Common myeloid progenitor, CD34-positive (primary cell): ENCODE measurements around the gene POU6F2.

Experiments
- CTCF ChIA-PET: fragments of 350-600 bp; sonication (Branson Sonifier 250); formaldehyde crosslinking; loops from one replicate; lab custom pipeline; 2021; ENCODE audit warnings: antibody characterized with exemption; lab: Charles Lee
- POLR2A ChIA-PET: fragments of 350-600 bp; sonication (Branson Sonifier 250); formaldehyde crosslinking; loops from one replicate; lab custom pipeline; 2021; ENCODE audit warnings: antibody characterized with exemption; lab: Charles Lee
- DNase-seq, 3 donors: peaks; one replicate each; pipeline versions ENCODE4 v3.0.0 to v3.0.0-alpha.2; 2013
- H3K27ac ChIP-seq, 2 experiments: 1 replicate in 1 of 2; 2 replicates in 1 of 2; pipeline ENCODE4 v1.7.0; 2013; ENCODE audit warnings: inconsistent platforms in 2 of 2, low read length in 2 of 2, mild to moderate bottlenecking in 2 of 2, low read depth in 1 of 2, moderate library complexity in 1 of 2; ENCODE audit not compliant: severe bottlenecking in 2 of 2, insufficient read depth in 1 of 2, poor library complexity in 1 of 2
- H3K27me3 ChIP-seq, 5 experiments: replicated peaks in 2 of 5; 1 replicate in 3 of 5; 2 replicates in 2 of 5; pipeline versions ENCODE4 v1.6.1 to v1.7.0; 2013; ENCODE audit warnings: low read length in 4 of 5, mild to moderate bottlenecking in 2 of 5, moderate library complexity in 2 of 5, inconsistent platforms in 1 of 5; ENCODE audit not compliant: insufficient read depth in 5 of 5, control insufficient read depth in 4 of 5
- H3K36me3 ChIP-seq, 4 experiments: 1 replicate in 2 of 4; 2 replicates in 2 of 4; pipeline versions ENCODE4 v1.6.1 to v1.7.0; 2013; ENCODE audit warnings: low read length in 3 of 4, control low read depth in 1 of 4, mild to moderate bottlenecking in 1 of 4; ENCODE audit not compliant: control insufficient read depth in 4 of 4, insufficient read depth in 4 of 4
- H3K4me1 ChIP-seq, 4 experiments: 1 replicate in 3 of 4; 2 replicates in 1 of 4; pipeline versions ENCODE4 v1.6.1 to v1.7.1; 2013; ENCODE audit warnings: low read length in 3 of 4, mild to moderate bottlenecking in 3 of 4, control low read depth in 1 of 4, inconsistent platforms in 1 of 4, moderate library complexity in 1 of 4; ENCODE audit not compliant: control insufficient read depth in 4 of 4, insufficient read depth in 4 of 4; ENCODE audit errors: control extremely low read depth in 1 of 4
- H3K4me3 ChIP-seq, 7 experiments: 1 replicate in 4 of 7; 2 replicates in 3 of 7; pipeline versions ENCODE4 v1.5.1 to v1.7.0; 2013; ENCODE audit warnings: mild to moderate bottlenecking in 7 of 7, low read length in 6 of 7, moderate library complexity in 6 of 7, inconsistent platforms in 2 of 7, low read depth in 2 of 7, control low read depth in 1 of 7; ENCODE audit not compliant: insufficient read depth in 4 of 7, control insufficient read depth in 1 of 7; ENCODE audit errors: extremely low read depth in 1 of 7
- H3K9me3 ChIP-seq, 5 experiments: 1 replicate in 4 of 5; 2 replicates in 1 of 5; pipeline versions ENCODE4 v1.6.1 to v1.7.1; 2013; ENCODE audit warnings: low read length in 4 of 5, mild to moderate bottlenecking in 2 of 5, inconsistent platforms in 1 of 5, low read depth in 1 of 5, moderate library complexity in 1 of 5; ENCODE audit not compliant: control insufficient read depth in 4 of 5, insufficient read depth in 2 of 5; ENCODE audit errors: control extremely low read depth in 1 of 5
- WGBS: methylation state at CpG from one replicate; pipeline ENCODE4 v1.1.5; 2013; ENCODE audit not compliant: insufficient coverage; 5-methylcytosine and 5-hydroxymethylcytosine counted together

POU6F2 gene

DNA sequence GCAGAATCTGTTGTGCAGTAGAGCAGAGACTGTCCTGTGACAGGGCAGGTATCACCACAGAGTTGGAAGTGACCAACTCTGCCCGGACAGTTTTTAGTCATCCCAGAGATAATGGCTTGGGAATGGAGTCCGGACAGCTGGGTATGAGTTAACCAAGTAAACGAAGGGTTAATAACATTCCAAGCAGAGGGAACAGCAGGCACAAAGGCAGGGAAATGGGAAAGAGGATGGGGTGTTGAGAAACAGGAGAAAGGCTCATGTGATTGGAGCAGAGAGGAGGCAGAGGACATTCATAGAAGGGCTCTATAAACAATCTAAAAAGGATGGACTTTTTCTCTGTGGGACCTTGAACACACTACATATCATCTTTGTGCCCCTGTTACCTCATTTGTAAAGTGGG is 456.3 kb downstream of the POU6F2 start:
- H3K36me3 ChIP-seq: no peaks in the 10 kb centered on the region
- no peak overlapping the region for H3K27ac ChIP-seq
- WGBS: 80% methylated on average over 3 of the region's 3 CpGs
- peaks cover 4 to 8% (median 5%) of the 10 kb centered on the region in 4 experiments for H3K4me1 ChIP-seq
- DNase-seq: no peak
- ChIA-PET POLR2A (no interaction called here), CTCF (no interaction called here)
- H3K27me3 ChIP-seq: no peaks in the 10 kb centered on the region
- H3K4me3 ChIP-seq: no peak overlapping the region
- no peaks in the 10 kb centered on the region for H3K9me3 ChIP-seq

DNA sequence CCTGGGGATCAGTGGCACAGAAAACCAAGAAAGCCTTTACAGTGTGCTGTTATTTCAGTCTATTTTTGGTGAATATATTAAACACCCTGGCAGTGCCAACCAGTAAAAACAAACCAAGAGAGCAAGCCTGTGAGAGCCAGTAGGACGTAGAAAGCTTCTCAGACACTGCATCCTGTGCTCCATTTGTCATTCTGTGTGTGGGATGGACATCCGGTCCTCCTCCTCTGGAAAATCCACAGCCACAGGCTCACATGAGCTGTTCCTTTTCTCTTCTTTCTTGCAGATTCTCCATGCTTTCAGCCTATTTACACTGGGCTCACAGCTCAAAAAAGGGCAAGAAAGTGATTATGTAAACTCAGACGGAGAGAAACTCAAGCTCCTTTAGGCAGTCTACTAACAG is 468.8 kb downstream of the POU6F2 start:
- Histone ChIP-seq H3K27ac (no peak overlapping the region), H3K9me3 (no peaks in the 10 kb centered on the region), H3K36me3 (no peaks in the 10 kb centered on the region), H3K4me3 (no peak overlapping the region), H3K4me1 (no peaks in the 10 kb centered on the region), H3K27me3 (no peaks in the 10 kb centered on the region)
- DNase-seq: no peak
- POLR2A ChIA-PET: no interaction called here
- CTCF ChIA-PET: interaction anchor here (1.0 kb wide), 1 partner anchor 76 kb away, joined by 3 read pairs; no protein-coding TSS in a partner anchor
- WGBS: 100% methylated on average over 1 of the region's 3 CpGs

DNA sequence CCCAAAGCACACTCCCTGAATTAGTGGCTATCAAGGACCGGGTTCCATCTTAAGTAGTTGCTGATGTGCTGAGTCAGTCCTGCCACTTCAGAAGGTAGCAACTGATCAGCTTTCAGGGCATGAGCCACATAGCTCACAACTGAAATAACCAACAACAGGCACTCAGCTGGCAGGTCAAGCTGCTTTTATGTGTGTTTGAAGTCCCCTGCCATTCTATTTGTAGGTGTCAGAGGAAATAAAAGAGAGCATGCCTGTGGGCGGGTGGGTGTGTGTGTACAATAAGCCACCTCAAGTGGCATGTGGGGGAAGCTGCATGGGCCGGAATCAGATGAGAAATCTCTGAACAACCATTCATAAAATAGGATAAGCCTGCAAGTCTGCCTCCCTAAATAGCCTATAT is 474.2 kb downstream of the POU6F2 start:
- Histone ChIP-seq H3K27ac (no peak overlapping the region), H3K4me3 (no peak overlapping the region), H3K4me1 (peaks cover 0 to 3% (median 0%) of the 10 kb centered on the region in 4 experiments), H3K27me3 (no peaks in the 10 kb centered on the region), H3K9me3 (no peaks in the 10 kb centered on the region), H3K36me3 (no peaks in the 10 kb centered on the region)
- 83% methylated on average over 1 of the region's 3 CpGs for WGBS
- no peak for DNase-seq
- POLR2A ChIA-PET: no interaction called here
- CTCF ChIA-PET: interaction anchor here (1.0 to 1.4 kb wide), 3 partner anchors 9 to 656 kb away, joined by 3 read pairs; no protein-coding TSS in a partner anchor

DNA sequence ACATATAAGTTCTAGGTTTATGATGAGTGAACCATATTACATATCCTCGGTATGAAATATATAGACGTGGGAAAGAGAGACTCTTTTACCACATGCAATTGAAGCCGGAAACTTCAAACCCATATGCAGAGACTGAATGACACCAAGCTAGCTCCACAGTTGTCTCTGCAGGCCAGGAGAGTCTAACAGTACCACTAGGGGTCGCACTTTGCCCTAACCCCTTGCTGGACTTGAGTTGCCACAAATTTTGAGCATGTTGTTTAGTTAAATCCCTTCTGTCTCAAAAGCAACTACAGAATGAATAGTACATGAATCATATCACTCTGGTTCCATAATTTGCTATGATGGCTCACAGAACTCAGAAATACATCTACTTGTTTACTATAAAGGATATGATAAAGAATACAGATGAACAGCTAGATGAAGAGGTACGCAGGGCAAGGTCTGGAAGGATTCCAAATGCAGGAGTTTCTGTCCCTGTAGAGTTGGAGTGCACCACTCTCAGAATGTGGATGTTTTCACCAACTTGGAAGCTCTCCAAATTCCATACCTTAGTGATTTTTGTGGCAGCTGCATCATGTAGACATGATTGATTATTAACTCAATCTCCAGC is 476.1 kb downstream of the POU6F2 start:
- peak; percentile 66 to 87 (median 82) for DNase-seq
- Histone ChIP-seq H3K27me3 (no peaks in the 10 kb centered on the region), H3K4me1 (peaks cover 0 to 3% (median 0%) of the 10 kb centered on the region in 4 experiments), H3K27ac (no peak overlapping the region), H3K9me3 (no peaks in the 10 kb centered on the region), H3K36me3 (no peaks in the 10 kb centered on the region), H3K4me3 (no peak overlapping the region)
- 100% methylated on average over 1 of the region's 5 CpGs for WGBS
- CTCF ChIA-PET: interaction anchor here (0.6 to 3.3 kb wide), 20 partner anchors 9 to 1326 kb away, joined by 3 to 30 read pairs (median 4); no protein-coding TSS in a partner anchor
- POLR2A ChIA-PET: no interaction called here

DNA sequence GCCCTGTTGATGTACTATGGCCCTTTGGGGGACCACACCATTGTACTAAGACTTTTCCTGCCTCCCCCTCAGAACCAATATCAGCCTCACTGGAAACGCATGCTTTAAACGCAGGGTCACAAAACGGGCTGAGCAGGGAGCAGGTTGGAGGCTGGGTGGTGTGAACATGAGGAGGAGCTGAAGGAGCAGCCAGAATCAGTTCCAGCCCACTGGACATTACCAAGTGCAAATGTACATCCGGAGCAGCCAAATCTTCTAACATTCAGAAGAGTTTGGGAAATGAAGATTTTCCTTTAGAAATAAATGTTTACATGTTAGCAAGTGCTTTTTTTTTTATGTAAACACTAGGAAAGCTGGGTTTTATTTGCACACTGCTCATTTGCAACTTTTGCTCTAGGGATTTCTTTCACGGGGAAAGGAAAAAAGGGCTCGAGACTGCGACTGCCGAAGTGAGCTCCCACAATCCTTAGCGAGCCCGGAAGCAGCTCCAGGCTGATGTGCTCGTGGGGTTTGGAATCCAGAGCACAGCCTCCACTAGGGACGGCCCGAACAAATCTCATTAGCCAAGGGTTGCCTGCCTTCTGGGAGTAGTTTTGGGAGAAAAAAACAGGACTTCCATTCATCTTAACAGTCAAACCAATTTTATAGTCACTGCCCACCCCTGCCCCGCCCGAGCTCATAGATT is 480.5 kb downstream of the POU6F2 start:
- ChIA-PET POLR2A (no interaction called here), CTCF (interaction anchor here (0.9 kb wide), 1 partner anchor 46 kb away, joined by 3 read pairs; no protein-coding TSS in a partner anchor)
- Histone ChIP-seq H3K27me3 (no peaks in the 10 kb centered on the region), H3K9me3 (no peaks in the 10 kb centered on the region), H3K36me3 (no peaks in the 10 kb centered on the region), H3K4me3 (no peak overlapping the region), H3K27ac (no peak overlapping the region), H3K4me1 (peaks cover 4 to 33% (median 16%) of the 10 kb centered on the region in 4 experiments)
- WGBS: 93% methylated on average over 11 of the region's 15 CpGs
- DNase-seq: no peak

DNA sequence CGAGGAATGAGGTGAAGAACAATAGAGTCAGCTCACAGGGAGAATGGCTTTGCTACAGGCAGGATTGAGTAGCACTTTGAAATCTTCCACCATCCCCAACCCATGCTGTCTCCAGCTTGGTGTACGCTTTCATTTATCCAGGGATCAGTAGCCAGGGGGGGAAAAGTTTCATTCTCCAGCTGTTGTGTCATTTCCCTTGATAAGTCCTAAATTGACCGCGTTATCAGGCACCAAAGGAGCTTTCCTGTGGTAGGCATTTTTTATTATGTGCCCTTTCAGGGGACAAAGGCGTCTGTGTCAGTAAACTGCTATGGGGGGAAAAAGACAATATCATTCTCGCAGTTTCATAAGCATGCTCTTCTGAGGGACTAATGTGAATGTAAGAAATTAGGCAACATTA is 481.9 kb downstream of the POU6F2 start:
- Histone ChIP-seq H3K27me3 (no peaks in the 10 kb centered on the region), H3K9me3 (no peaks in the 10 kb centered on the region), H3K4me3 (no peak overlapping the region), H3K4me1 (peaks cover 4 to 42% (median 25%) of the 10 kb centered on the region in 4 experiments), H3K36me3 (no peaks in the 10 kb centered on the region), H3K27ac (no peak overlapping the region)
- POLR2A ChIA-PET: no interaction called here
- CTCF ChIA-PET: interaction anchor here (0.7 kb wide), 1 partner anchor 10 kb away, joined by 3 read pairs; no protein-coding TSS in a partner anchor
- peak; percentile 14 to 45 (median 34) for DNase-seq
- WGBS: 45% methylated on average over 4 of the region's 6 CpGs

DNA sequence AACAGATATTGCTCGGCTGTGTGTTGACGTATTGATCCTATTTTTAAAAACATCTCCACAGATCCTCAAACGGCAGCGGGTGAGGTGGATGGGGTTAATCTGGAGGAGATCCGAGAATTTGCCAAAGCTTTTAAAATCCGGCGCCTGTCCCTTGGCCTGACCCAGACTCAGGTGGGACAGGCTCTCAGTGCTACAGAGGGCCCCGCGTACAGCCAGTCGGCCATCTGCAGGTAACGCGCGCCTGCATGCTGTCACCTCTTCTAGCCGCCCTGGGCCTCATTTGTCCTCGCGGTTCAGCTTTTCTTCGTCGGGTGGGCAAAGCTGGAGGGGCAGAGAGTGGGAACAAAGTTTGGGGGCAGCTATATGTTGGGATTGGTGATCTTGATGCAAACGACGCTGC is 482.8 kb downstream of the POU6F2 start:
- H3K9me3 ChIP-seq: no peaks in the 10 kb centered on the region
- H3K27ac ChIP-seq: no peak overlapping the region
- POLR2A ChIA-PET: no interaction called here
- WGBS: over 99% methylated on average over 16 of the region's 20 CpGs
- CTCF ChIA-PET: interaction anchor here (0.6 to 1.0 kb wide), 3 partner anchors 8 to 527 kb away, joined by 3 read pairs; no protein-coding TSS in a partner anchor
- no peak overlapping the region for H3K4me3 ChIP-seq
- no peak for DNase-seq
- no peaks in the 10 kb centered on the region for H3K27me3 ChIP-seq
- no peaks in the 10 kb centered on the region for H3K36me3 ChIP-seq
- H3K4me1 ChIP-seq: peaks cover 4 to 49% (median 30%) of the 10 kb centered on the region in 4 experiments
